ENCODE measurements around the gene KCNA10. TPM values are rescaled to one million over a fixed set of nuclear protein-coding genes. Genes with fewer than 3 reads are reported as not detected.

The KCNA10 gene
- total RNA-seq, 1 experiment from 2014 or later: not detected

DNA sequence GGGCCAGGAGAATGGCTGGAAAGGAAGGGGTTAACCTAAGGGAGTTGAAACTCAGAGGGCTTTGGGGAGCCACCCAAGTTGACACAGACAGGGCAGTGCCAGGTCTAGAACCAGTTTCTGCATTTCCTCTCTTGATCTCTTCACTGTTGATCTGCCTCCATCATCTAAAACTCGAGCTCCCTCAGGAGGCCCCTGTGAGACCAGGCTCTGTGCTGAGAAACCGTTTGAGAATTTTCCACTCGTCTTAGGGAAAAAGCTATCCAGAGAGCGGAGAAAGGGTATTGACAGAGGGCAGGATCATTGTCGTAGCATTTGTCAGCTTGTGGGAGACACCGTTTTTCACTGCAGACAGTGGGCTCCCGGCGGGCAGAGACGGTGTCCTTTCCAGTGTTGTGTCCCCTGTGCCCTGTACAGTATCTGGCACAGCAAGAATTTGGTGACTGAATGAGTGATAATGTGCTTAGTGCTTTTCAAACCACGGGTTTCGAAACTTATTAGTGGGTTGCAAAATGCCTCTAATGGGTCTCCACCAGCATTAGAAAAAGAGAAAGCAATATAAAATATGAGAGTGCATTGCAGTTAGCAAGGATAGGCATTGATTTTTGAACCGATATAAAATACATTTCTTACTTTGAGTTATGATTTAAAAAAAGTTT, 36.9 kb downstream of the KCNA10 start:
- Histone ChIP-seq H3K23ac (ENCODE audit: insufficient read length, low read depth, low read length) (no peak overlapping the region), H2BK15ac (ENCODE audit: low read depth, low read length) (no peak overlapping the region), H3K4me1 (ENCODE audit: insufficient read depth, low read length) (no peaks in the 10 kb centered on the region), H2BK5ac (ENCODE audit: insufficient read length, low read length) (no peak overlapping the region), H3K9ac (ENCODE audit: extremely low read depth, insufficient read length, low read length) (no peak overlapping the region), H2AK5ac (ENCODE audit: insufficient read length, low read length) (no peak overlapping the region), H2BK12ac (ENCODE audit: insufficient read length, low read depth, low read length) (no peak overlapping the region), H2AFZ (ENCODE audit: low read length) (no peak overlapping the region), H3T11ph (ENCODE audit: low read length) (no peak overlapping the region), H3K14ac (ENCODE audit: insufficient read depth, low read length) (no peak overlapping the region), H3K9me3 (ENCODE audit: control insufficient read depth, low read depth, low read length) (no peaks in the 10 kb centered on the region), H2BK20ac (ENCODE audit: low read depth, low read length, poor library complexity, severe bottlenecking) (no peak overlapping the region), H4K5ac (ENCODE audit: insufficient read length, low read depth, low read length) (no peak overlapping the region), H4K91ac (ENCODE audit: insufficient read length, low read depth, low read length) (no peak overlapping the region), H3K27me3 (ENCODE audit: insufficient read depth, low read length) (no peaks in the 10 kb centered on the region), H3K23me2 (ENCODE audit: insufficient read length, low read depth, low read length, poor library complexity, severe bottlenecking) (no peaks in the 10 kb centered on the region), H3K27ac (ENCODE audit: insufficient read length, low read depth, low read length) (no peak overlapping the region), H3K56ac (ENCODE audit: insufficient read length, low read depth, low read length) (no peak overlapping the region), H3K18ac (ENCODE audit: insufficient read length, low read depth, low read length) (no peak overlapping the region), H3K4ac (ENCODE audit: low read depth, low read length) (no peak overlapping the region), H3K79me1 (ENCODE audit: insufficient read depth, low read depth, low read length, poor library complexity, severe bottlenecking) (no peaks in the 10 kb centered on the region), H4K8ac (replicated peaks; ENCODE audit: insufficient read length, low read depth, low read length) (no peak overlapping the region), H3K4me2 (ENCODE audit: insufficient read depth, insufficient read length, low read length) (no peak overlapping the region), H4K20me1 (ENCODE audit: control insufficient read depth, insufficient read depth, insufficient read length) (no peaks in the 10 kb centered on the region), H3K79me2 (ENCODE audit: insufficient read depth, low read length) (no peaks in the 10 kb centered on the region), H2BK120ac (ENCODE audit: low read depth, low read length, poor library complexity, severe bottlenecking) (no peak overlapping the region)
- Mint-ChIP-seq H3K27me3 (ENCODE audit: low read depth) (peaks cover 3% of the 10 kb centered on the region; the same call in 1 of the 2 replicates), H3K4me3 (no peak overlapping the region; a peak in 1 of 5 replicates), H3K27ac (no peak overlapping the region), H3K9me3 (no peaks in the 10 kb centered on the region), H3K36me3 (ENCODE audit: insufficient read depth in 1 of 3, low read depth in 3 of 3) (no peaks in the 10 kb centered on the region), H3K4me1 (peaks cover 36 to 39% of the 10 kb centered on the region in 2 experiments)
- WGBS (ENCODE audit: extremely low coverage, insufficient read length, low lambda C conversion rate): no CpG with 5 or more reads among the region's 12 CpGs
- DNase-seq: no peak
- TF ChIP-seq, protein P1, sequence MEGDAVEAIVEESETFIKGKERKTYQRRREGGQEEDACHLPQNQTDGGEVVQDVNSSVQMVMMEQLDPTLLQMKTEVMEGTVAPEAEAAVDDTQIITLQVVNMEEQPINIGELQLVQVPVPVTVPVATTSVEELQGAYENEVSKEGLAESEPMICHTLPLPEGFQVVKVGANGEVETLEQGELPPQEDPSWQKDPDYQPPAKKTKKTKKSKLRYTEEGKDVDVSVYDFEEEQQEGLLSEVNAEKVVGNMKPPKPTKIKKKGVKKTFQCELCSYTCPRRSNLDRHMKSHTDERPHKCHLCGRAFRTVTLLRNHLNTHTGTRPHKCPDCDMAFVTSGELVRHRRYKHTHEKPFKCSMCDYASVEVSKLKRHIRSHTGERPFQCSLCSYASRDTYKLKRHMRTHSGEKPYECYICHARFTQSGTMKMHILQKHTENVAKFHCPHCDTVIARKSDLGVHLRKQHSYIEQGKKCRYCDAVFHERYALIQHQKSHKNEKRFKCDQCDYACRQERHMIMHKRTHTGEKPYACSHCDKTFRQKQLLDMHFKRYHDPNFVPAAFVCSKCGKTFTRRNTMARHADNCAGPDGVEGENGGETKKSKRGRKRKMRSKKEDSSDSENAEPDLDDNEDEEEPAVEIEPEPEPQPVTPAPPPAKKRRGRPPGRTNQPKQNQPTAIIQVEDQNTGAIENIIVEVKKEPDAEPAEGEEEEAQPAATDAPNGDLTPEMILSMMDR (conservative IDR thresholded peaks at IDR 0.05): no peak

Measured in H9 (cell line).